ENCODE data around the gene ASTN2.

The ASTN2 gene

GRCh38 chr9:117355542-117355941 is 59.3 kb downstream of the ASTN2 start:
- DNase-seq: no peak

- no peak for DNase-seq
These were observed 59.9 kb downstream of the ASTN2 start for GRCh38 chr9:117354997-117355396.

GRCh38 chr9:117354244-117354847 is 60.5 kb downstream of the ASTN2 start:
- no peak for DNase-seq

- DNase-seq: no peak
These were observed 69.8 kb downstream of the ASTN2 start for GRCh38 chr9:117344892-117345660.

GRCh38 chr9:117343427-117343826 is 71.4 kb downstream of the ASTN2 start:
- DNase-seq: no peak

- no peak for DNase-seq
These were observed 73.7 kb downstream of the ASTN2 start for GRCh38 chr9:117341151-117341550.

- no peak for DNase-seq
These were observed 74.4 kb downstream of the ASTN2 start for GRCh38 chr9:117340422-117340821.

GRCh38 chr9:117335837-117336433 is 78.9 kb downstream of the ASTN2 start:
- DNase-seq: no peak

- no peak for DNase-seq
These were observed 80.8 kb downstream of the ASTN2 start for GRCh38 chr9:117334101-117334500.

GRCh38 chr9:117325831-117326230 is 89.0 kb downstream of the ASTN2 start:
- DNase-seq: no peak

- no peak for DNase-seq
These were observed 89.6 kb downstream of the ASTN2 start for GRCh38 chr9:117325110-117325731.

GRCh38 chr9:117323390-117323789 is 91.5 kb downstream of the ASTN2 start:
- no peak for DNase-seq

- no peak for DNase-seq
These were observed 97.7 kb downstream of the ASTN2 start for GRCh38 chr9:117317192-117317591.

GRCh38 chr9:117315236-117315635 is 99.6 kb downstream of the ASTN2 start:
- no peak for DNase-seq

- no peak for DNase-seq
These were observed 100.9 kb downstream of the ASTN2 start for GRCh38 chr9:117313989-117314388.

GRCh38 chr9:117307701-117308100 is 107.2 kb downstream of the ASTN2 start:
- no peak for DNase-seq

GRCh38 chr9:117306032-117306431 is 108.8 kb downstream of the ASTN2 start:
- DNase-seq: no peak

- DNase-seq: no peak
These were observed 109.4 kb downstream of the ASTN2 start for GRCh38 chr9:117305454-117305853.

- DNase-seq: no peak
These were observed 110.3 kb downstream of the ASTN2 start for GRCh38 chr9:117304549-117304948.

- no peak for DNase-seq
These were observed 111.1 kb downstream of the ASTN2 start for GRCh38 chr9:117303643-117304230.

GRCh38 chr9:117302487-117302886 is 112.4 kb downstream of the ASTN2 start:
- DNase-seq: no peak

GRCh38 chr9:117300371-117301110 is 114.3 kb downstream of the ASTN2 start:
- no peak for DNase-seq

- DNase-seq: no peak
These were observed 118.4 kb downstream of the ASTN2 start for GRCh38 chr9:117296453-117296852.
